GM15510 (cell line): ENCODE measurements around the gene KLF4.

Experiments
- POLR2A ChIP-seq: IDR thresholded peaks from 3 replicates; pipeline ENCODE4 v1.6.1; 2011; ENCODE audit warnings: borderline replicate concordance; ENCODE audit not compliant: insufficient read length; ENCODE audit errors: extremely low read depth

Gene KLF4

GRCh38 chr9:107491081-107492053 lies 1.8 kb upstream of the KLF4 start:
- TF ChIP-seq POLR2A = no peak

GRCh38 chr9:107489144-107489673 lies 360 bp downstream of the KLF4 start:
- no peak for TF ChIP-seq POLR2A

GRCh38 chr9:107488375-107489143 lies 1.0 kb downstream of the KLF4 start:
- TF ChIP-seq POLR2A = no peak

- no peak for TF ChIP-seq POLR2A
These were observed 1.8 kb downstream of the KLF4 start for GRCh38 chr9:107487521-107488374.

GRCh38 chr9:107486674-107487520 lies 2.7 kb downstream of the KLF4 start:
- no peak for TF ChIP-seq POLR2A

- no peak for TF ChIP-seq POLR2A
These were observed 4.0 kb downstream of the KLF4 start for GRCh38 chr9:107485458-107486043.

GRCh38 chr9:107484117-107484723 lies 5.3 kb downstream of the KLF4 start:
- no peak for TF ChIP-seq POLR2A

- TF ChIP-seq POLR2A = no peak
These were observed 5.9 kb downstream of the KLF4 start for GRCh38 chr9:107483666-107484065.

GRCh38 chr9:107481035-107481434 lies 8.5 kb downstream of the KLF4 start:
- TF ChIP-seq POLR2A = no peak

- no peak for TF ChIP-seq POLR2A
These were observed 9.2 kb downstream of the KLF4 start for GRCh38 chr9:107480386-107480789.

- no peak for TF ChIP-seq POLR2A
These were observed 10.8 kb downstream of the KLF4 start for GRCh38 chr9:107478805-107479204.

GRCh38 chr9:107474124-107474523 lies 15.4 kb downstream of the KLF4 start:
- TF ChIP-seq POLR2A = no peak
